CD4-positive, alpha-beta T cell treated with Interleukin-4 for 1 hour (primary cell): ENCODE measurements around the gene SLC6A11.
A peak's percentile ranks its signal among the peaks of the same experiment; 100 is the strongest.

Experiments used
- DNase-seq, 2 donors: peaks; one replicate each; pipeline ENCODE4 v3.0.0-alpha.2; 2020 to 2022

SLC6A11 gene

DNA sequence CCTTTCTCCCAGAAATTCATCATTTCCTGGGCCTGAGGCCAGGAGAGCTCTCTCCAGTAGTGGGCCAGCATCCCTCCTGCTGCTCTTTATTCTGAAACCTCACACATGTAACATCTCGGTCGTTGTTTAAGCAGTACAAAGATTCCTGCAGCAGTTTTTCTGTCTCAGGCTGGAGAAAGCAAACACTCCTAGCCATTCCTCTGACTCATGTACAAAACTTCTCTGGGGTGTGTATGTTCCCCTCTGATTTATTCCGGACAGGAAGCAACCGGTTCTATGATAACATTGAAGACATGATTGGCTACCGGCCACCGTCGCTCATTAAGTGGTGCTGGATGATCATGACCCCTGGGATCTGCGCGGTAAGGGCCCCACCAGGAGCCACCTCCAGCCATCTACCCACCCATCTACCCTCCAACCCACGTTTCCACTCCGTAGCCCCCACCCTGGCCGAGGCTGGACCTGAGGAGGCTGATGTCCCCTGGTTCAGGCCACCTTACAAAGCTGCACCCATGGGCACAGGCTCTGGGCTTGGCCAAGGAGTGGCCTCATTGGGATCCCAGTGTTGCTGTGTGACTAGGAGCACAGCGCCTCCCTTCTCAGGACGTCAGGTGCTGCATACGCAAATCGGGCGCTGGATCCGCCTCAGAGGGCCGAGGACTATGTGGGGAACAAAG, 117.9 kb downstream of the SLC6A11 start:
- DNase-seq, result no peak

DNA sequence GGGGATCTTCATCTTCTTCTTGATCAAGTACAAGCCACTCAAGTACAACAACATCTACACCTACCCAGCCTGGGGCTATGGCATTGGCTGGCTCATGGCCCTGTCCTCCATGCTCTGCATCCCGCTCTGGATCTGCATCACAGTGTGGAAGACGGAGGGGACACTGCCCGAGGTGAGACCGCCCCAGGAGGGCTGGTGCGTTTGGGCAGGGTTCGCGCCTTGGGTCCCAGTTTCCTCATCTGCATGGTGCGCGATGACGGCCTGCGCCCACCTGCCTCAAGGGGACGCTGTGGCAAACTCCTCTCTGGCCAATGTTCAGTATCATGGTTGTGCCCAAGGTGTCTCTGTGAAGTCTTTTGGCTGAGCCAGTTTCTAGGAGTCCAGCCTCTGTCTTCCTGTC, 119.0 kb downstream of the SLC6A11 start:
- DNase-seq, result no peak

DNA sequence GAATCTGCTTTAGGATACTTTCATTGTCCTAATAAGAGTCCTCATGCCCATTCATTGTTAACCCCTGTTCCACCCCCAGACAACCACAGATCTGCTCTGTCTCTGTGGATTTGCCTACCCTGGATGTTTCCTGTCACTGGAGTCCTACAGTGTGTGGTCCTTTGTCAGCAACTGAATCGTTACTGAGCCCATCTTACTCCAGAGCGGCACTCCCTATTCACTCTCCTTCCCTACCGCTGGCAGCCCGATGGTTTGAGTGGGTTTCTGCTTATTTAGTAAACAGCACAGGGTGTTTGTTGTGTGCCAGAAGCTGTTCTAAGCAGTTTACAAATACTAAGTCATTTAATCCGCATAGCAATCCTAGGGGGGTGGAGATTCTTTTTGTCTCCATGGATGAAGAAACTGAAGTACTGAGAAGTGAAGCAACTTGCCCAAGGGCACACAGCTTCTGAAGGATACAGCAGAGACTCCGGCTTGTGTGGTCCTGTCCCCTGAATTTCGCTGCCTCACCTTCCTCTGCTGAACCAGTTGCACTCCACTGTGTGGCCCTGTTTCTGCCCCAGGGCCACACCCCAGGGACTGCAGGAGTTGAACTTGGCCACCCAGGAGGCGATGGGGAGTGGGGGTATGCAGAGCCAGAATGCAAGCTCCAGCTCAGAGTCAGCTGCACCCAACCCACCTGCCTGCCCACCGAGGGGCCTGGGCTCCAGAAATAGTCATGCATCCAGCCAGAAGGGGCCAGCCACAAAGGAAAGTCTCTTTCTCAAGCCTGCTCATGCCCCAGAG, 120.0 kb downstream of the SLC6A11 start:
- DNase-seq, result no peak

DNA sequence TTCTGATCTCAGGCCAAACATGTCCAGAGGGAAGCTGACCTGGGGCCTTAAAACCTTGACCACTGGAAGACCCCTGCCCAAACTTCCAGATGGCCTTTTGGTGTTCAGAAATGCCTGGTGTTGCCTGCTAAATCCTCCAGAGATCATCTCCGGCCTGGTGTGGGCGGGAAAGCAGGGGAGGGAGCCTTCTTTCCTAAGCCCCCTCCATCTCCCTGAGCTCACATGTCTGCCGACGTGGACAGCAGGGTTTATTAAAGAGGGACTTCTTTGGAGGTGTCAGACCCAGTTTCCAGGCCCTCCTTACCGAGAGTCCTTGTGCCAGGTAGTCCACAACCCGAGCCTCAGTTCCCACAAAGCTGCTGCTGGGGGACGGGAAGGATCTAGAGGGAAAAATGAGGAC, 120.7 kb downstream of the SLC6A11 start:
- DNase-seq, result no peak

DNA sequence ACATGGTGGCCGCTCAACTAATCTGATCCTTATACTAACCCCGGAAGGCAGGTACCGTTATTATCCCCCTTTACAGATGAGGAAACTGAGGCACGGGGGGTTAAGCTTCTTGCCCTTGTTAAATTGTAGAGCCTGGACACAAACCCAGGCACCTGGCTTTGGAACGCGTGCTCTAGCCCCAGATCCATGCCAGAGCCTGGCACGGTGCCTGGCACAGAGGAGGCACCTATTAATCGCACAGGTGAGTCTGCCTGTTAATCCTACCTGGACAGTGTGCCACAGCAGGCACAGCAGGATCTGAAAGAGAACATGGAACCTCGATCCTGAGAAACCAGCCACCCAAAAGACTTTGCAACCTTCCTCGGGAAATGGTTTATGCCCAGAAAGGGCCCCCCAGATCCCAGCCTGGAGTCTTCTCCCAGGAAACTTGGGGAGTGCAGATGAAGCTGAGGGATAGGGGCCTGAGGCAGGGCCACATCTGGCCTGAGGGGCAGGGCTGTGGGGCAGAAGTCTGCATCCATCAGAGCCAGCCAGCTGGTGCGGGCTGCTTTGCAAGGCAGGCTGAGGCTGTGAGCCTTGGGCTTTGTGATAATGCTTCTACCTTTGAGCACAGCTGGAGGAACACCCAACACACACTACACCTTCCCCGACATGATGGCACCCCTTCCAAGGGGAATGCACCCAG, 121.3 kb downstream of the SLC6A11 start:
- no peak for DNase-seq

DNA sequence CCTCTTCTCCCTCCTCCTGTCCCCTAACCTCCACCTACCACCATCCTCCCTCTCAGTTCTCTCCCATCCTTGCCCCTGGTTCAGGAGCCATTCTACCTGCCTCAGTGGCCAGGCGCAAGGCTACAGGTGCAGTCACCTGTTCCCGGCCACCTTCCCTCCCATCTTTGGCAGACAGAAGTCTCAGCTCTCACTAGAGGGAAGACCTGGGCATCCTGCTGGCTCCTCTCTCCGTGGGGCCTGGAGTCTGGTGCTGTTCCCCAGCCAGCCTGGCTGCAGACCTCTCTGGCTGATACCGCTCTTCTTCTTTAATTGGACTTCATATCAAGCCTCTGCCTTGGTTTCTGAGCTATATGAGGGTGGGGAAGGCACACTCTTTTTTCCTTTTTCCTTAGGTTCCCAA, 123.5 kb downstream of the SLC6A11 start:
- DNase-seq, result no peak

DNA sequence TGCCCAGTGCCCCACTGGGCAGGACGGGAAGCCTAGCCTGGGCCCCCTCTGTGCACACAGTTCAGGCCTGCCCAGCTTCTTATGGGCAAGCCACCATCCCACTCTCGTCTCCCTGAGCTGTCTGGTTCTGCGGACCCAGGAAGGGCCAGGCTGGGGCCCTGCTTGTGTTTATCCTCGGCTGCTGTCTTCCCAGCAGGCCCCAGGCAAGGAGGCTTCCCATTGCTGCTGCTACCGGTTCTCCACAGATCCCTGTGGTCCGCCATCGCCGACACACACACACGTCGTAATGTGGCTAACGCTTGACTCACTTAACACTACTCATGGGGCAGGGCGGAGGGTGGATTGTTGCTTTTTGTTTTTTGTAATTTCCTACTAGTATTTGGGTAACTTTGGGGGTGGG, 124.1 kb downstream of the SLC6A11 start:
- no peak for DNase-seq

DNA sequence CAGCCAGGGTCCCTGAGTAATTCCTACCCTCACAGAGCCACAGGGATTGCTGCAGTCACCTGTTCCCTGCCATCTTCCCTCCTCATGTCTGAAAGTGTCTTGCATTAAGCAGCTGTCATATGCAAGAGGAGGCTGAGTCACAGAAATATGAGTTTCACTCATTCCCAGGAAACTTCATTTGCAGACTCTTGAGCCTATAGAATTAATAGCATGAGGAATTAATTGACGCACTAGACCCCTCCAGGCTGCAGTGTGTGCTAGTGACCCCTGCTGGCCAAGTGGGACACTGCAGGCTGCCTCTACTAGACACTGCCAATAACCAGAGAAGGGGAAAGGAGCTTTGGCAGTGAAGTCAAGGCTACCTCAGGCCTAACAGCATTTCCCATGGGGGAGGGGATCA, 125.9 kb downstream of the SLC6A11 start:
- DNase-seq, result peak in 1 of 2 donors; percentile 0

DNA sequence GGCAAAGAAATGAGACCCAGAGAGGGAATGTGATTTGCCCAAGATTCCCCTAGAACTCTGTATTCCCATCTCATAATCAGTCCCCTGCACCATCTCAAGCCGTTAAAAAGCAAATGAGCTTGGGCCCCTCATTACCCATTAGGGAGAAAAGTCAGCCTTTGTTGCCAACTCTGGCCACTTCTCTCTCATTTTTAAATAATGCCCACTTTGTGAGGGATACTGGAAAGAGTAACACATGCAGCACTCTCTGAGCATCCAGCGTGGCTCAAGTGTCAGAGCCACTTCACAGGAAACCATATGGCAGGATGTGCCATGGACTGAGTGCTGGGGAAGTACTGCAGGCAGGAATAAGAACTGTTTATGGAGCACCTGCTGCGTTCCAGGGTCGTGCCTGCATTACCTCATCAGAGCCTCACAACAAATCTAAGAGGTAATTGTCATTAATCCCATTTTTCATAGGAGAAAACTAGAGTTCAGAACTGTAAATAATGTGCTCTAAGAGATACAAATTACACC, 126.7 kb downstream of the SLC6A11 start:
- DNase-seq, result no peak

DNA sequence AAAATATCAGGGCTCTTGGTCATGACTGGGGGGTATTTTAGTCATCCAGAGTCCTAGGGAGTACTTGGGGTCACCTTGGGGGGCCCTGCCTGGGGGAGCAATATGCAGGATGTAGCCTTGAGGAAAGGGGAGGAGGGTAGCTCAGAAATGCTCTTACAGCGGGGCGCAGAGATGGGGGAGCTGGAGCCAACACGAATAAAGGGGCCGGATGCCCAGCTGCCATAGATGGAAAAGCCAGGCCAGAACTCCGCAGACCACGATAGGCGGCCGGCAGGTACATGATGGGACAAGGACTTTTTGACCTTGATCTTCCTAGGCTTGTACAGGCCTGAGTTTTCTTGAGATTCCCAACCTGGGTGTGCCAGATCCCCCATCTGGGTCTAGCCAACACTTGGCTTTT, 128.8 kb downstream of the SLC6A11 start:
- no peak for DNase-seq

DNA sequence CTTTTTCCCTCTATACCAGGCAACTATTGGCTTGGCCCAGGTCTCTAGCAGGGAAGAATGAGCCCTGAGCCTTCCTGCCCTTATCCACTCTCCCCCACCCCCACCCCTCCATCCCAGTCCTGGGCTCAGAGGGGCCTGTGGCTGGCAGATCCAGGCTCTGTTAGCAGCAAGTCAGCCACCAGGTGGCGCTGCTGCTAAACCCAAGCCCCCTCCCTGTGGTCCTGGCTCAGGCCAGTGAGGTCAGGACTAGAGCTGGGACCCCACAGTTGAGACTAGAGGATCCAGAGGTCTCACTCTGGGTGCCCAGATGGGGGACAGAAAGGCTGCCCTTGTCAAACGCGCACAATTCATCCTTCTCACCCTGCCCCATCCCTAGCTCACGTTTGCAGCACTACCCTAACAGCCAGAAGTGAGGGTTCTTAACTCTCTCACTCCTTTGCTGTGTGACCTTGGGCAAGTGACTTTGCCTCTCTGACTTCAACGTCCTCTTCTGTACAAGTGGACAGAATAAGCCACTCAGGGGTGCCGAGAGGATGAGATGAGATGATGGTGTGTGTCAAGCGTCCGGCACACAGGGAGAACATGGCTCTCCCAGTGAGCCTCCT, 129.8 kb downstream of the SLC6A11 start:
- peak; percentile 18 to 28 for DNase-seq

DNA sequence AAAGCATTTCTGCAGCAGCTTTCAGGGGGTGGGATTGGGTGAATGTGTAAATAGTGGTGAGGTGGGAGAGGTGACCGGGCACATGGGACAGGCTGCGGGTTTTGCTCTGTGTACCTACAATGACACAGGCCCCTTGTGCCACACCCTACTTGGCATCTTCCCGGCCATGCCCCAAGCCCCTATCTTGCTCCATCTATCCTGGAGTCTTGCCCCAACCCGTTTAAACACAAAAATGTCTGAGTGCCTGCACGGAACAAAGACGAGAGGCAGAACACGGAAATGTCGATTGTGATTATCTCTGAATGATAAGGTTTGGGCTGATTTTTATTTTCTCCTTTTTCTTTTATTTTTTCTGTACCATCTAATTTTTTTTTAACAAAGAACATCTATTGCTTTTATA, 130.5 kb downstream of the SLC6A11 start:
- no peak for DNase-seq

DNA sequence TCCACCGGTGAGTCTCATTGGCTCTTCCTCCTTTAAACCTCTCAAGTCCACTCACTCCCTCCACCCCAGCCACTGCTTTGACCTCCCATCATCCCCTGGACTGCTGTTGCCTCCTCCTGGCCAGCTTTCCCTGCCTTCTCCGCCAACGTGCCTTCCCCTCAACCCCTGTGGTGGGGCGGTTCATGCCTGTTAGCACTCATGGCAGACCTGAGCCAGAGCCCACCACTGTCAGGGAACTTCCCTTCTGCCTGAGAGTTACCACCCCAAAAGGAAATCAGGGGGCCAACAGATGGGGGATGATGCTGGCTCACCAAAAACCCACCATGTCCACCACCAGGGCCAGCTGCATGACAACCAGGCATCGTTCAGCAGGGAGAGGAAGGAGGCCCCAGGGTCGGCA, 132.3 kb downstream of the SLC6A11 start:
- no peak for DNase-seq

DNA sequence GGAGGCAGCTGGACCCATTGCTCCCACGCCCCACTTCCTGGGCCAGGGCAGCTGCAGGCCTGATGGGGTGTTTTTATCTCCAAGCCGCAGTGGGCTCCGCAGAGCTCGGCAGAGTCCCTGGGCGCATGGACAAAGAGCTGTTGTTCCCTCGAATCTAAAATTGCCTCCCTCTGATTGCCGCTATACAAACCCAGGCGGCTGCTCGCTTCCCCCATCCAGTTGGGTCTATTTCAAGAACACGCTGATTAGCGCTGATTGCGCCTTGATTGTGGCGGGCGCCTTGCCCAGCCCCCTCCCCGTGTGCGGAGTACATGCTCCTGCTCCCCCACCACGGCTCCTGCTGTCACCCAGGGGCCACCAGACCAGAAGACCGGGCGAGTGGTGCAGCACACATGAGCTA, 133.2 kb downstream of the SLC6A11 start:
- DNase-seq, result no peak

DNA sequence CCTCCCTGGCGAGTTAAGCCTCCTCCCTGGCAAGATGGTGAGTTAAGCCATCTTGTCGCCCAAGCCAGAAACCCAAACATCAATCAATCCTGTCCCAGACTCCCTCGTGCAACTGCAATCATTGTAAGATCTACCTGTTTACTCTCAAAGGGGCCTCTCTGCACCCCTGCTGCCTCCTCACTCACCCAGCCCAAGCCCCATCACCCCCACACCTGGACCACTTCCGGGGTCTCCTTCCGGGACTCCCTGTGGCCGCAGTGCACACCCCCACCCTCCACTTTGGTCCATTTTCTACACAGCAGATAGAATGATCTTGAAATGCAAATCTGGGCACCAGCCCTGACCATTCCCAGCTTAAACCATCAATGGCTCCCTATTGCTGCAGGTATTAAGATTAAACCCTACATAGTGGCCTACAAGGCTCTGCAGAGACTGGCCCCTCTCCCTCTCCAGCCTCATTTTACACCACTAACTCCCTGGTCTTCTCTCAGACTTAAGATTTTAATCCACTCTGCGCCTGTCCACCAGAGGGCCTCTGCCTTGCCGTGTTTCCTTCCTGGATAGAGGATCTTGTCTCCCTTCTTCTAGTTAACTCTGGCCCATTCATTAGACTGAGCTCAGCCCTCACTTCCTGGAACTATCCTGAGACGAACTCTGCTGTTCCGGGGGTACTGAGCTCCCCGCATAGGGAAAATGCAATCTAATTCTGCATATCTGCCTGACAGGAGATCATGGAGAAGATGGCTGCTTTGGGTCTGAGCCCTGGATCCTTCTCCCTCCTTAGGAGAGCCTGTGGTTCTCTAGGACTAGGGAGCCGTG, 134.7 kb downstream of the SLC6A11 start:
- DNase-seq, result no peak

DNA sequence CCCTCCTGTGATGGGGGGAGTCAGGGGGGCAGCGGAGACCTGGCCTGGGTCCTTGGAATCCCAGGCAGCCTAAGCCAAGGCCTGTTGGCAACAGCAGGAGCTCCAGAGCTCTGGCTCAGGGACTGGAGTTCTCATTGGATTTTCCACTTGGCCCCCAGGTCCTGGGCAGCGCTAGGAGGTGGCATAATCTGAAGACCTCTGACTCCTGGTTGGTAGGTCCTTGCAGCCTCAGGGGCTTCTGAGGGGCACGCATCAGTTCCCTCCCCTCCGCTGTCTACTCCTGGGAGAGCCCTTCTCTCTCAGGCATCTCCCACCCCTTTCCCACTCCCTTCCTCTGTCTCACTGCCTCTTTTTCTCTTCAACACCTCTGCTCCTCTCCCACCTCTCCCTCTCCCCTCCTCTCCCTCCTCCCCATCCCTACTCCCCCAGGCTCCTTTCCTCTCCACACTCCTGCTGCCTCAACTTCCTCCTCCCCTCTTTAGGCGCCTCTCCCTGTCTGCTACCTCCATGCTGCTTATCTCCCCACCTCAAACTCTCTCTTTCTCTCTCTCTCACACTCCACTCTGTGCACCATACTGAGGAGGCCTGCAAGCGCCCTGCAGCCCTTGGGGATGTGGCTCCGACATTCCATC, 135.4 kb downstream of the SLC6A11 start:
- DNase-seq, result no peak

DNA sequence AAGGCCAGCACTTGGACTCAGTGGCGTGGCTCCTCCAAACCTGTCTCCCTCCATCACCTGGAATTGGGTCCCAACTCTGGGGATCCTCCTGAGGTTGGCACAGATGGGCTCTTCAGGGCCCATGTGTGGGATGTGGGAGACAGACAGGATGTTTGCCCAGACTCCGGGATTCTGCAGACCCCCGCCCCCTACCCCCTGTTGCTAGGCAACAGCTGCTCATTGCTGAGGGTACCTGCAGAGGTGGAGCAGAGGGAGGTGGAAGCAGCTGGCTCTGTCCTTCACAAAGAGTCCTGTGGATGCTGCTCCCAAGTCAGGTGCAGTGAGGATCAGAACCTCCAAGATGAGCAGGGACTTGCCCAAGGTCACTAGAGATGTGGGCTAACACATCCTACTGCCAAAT, 136.5 kb downstream of the SLC6A11 start:
- DNase-seq, result no peak

DNA sequence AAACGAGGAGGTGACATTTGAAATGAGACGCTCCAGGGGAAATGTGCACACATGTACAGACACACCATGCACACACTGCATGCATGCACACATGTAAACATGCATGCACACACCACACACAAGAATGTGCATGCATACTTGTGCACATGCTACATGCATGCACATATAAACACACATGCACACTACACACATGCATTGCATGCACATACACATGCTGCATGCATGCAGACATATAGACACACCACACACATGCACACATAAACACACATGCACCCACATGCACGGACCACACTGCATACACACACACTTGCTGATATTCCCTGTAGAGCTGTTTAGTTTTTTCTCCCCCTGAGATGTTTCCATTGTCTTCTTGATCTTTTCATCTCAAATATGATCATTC, 138.7 kb downstream of the SLC6A11 start:
- DNase-seq, result no peak

DNA sequence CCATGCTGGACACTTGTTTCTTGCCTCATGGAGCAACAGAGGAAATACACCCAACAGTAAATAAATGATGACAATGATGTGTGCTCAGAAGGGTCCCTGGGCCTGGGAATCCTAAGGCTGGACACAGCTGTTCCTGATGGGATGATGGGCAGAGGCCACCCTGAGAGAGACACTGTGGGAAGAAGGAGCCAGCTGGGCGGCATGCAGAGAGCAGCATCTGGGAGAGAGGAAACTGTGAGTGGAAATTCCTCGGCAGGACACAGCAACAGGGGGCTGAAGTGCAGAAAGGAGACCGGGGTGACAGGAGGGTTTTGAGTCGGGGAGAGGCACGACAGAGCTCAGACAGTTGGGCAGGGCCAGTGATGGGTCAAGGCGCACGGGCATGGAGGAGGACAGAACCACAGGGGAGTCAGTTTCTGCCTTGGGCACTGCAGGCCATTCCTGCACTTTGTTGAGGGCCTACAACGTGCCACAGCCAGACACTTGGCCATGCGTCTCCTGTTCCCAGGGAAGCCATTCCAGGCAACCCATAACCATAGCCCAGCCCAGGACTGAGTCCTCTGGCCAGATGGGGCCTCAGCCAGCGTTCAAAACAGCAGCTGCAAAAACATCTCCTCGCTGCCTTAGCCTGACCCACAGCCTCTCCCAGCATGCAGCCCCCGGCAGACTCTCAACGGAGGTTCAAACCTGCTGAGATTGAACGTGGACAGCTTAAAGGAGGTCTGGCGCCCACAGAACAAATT, 139.9 kb downstream of the SLC6A11 start:
- DNase-seq, result no peak

DNA sequence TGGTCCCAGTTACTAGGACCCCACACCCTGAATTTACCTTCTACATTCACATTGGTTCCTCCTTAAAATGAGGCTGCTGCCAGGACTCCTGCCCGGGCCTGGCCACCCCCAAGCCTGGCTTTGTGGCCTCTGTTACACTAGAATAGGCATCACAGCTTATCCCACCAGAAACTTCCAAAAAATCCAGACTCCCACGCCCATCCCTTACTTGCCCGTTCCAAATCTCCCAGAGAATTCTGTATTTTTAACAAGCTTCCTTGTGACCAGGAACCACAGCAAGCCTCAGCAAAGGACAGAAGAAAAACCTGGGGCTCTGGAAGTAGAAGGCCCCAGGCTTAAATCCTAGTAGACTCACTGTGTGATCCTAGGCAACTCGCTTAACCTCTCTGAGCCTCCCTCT, 140.5 kb downstream of the SLC6A11 start:
- no peak for DNase-seq

DNA sequence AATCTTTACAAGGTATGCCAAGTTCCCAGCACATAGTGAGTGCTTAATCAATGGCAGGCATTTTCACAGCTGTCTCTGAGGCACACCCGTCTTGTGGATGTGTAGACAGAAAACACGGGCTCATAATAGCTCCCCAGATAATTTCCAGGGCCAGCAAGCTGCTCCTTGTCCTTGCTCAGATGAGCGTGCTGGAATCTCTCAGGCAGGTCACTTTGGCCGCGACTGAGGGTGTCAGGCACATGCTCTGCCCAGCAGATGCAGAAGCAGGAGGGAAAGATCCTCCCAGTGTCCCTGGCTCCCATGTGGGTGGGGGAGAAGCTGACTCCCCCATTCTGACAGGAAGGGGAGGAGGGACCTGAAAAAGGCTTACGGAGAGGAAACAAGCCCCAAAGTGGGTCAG, 141.0 kb downstream of the SLC6A11 start:
- DNase-seq, result no peak
